ENCODE measurements around the gene CTCFL. TPM values are rescaled to one million over a fixed set of nuclear protein-coding genes. Genes with fewer than 3 reads are reported as not detected.

CTCFL gene, protein sequence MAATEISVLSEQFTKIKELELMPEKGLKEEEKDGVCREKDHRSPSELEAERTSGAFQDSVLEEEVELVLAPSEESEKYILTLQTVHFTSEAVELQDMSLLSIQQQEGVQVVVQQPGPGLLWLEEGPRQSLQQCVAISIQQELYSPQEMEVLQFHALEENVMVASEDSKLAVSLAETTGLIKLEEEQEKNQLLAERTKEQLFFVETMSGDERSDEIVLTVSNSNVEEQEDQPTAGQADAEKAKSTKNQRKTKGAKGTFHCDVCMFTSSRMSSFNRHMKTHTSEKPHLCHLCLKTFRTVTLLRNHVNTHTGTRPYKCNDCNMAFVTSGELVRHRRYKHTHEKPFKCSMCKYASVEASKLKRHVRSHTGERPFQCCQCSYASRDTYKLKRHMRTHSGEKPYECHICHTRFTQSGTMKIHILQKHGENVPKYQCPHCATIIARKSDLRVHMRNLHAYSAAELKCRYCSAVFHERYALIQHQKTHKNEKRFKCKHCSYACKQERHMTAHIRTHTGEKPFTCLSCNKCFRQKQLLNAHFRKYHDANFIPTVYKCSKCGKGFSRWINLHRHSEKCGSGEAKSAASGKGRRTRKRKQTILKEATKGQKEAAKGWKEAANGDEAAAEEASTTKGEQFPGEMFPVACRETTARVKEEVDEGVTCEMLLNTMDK
- total RNA-seq, result under 1 TPM in 1 of 2 donors, not detected in 1; under 0.01 TPM

DNA sequence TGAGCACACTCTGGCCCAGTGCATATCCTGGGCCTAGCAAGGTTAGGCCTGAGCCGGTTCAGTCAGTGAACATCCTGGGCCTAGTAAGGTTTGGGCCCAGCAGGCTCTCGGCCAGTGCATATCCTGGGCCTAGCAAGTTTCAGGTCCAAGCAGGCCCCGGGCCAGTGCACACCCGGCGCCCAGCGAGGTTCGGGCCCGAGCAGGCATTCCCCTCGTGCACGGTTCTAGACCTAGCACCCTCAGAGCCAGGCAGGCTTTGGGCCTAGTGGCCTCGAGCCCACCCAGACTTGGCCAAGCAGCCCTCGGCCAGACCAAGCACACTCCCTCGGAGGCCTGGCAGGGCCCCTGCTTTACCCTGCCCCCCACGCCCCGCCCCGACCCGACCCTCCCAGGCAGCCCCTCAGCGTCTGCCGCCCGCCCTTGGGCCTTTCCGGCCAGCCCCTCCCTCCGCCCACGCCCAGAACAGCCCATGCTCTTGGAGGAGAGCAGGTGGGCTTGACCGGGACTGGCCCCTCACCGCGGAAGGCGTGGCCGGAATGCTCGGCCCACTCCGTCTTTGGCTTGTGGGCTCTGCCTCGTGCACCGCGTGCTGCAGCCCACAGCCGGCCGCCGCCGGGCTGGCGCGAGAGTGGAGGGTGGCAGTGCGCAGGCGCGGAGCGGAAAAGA is at the start of gene CTCFL:
Gene CTCFL (minus strand): TSS at position 630 of the 666 bp plus-strand sequence. CDS start 935 bp downstream, outside the sequence.

DNA sequence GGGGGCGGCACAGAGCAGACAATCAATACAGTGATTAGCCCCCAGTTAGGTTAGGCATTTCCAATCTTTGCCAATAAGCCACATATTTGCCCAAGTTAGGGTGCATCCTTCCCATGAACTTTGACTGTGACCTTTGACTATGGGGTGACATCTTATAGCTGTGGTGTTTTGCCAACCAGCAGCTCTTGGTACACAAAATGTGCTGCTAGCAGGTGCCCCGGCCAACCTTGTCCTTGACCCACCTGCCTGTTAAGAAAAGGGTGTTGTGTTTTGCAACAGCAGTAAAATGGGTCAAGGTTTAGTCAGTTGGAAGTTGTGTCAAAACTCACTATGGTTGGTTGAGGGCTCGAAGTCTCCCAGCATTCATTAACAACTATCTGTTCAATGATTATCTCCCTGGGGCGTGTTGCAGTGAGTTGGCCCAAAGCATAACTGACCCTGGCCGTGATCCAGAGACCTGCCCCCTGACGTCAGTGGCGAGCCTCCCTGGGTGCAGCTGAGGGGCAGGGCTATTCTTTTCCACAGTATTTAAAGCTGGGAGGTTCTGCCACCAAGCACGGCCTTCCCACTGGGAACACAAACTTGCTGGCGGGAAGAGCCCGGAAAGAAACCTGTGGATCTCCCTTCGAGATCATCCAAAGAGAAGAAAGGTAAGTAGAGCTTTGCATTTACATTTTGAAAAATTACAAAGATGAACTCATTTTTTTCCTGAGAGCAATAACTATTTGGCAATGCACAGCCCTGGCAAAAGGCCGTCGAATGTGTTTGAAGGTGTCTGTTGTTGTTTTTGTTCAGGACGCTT is 35.8 kb upstream of the CTCFL start, which contains the start of gene PCK1:
Gene PCK1 (plus strand): TSS at position 557 of the 802 bp plus-strand sequence. CDS start 302 bp downstream, outside the sequence.

Other genes with a start within 250 kb of the CTCFL start
- not detected for gene SPO11, start 195.3 kb downstream of the CTCFL start, total RNA-seq
- 10 to 100 TPM; 24.4 to 34.0 TPM for gene RAE1, start 173.9 kb downstream of the CTCFL start, total RNA-seq
- 10 to 100 TPM; 11.7 to 25.0 TPM for gene RBM38, start 133.7 kb downstream of the CTCFL start, total RNA-seq
- gene PCK1, start 36.0 kb upstream of the CTCFL start, total RNA-seq, result not detected
- gene ZBP1, start 95.3 kb upstream of the CTCFL start, total RNA-seq, result not detected
- gene PMEPA1, start 184.9 kb upstream of the CTCFL start, total RNA-seq, result 1 to 10 TPM; 1.3 to 1.7 TPM

All from melanocyte of skin (primary cell).